ENCODE results near the gene TLR7. TPM values are rescaled to one million over a fixed set of nuclear protein-coding genes. Genes with fewer than 3 reads are reported as not detected.

The TLR7 gene
- total and polyA plus RNA-seq, 8 donors, result 0.05 to 5.1 (median 0.17) TPM

- WGBS, 2 donors, result 33 to 44% methylated on average over 8 of the region's 8 CpGs
- no peaks in the 10 kb centered on the region for H3K36me3 ChIP-seq
- TF ChIP-seq CTCF (IDR thresholded peaks at IDR 0.05), result no peak
- no peak for DNase-seq
- no peak for FAIRE-seq
- intact Hi-C loops (cut with DNase I), result no loop called here
- H3K4me1 ChIP-seq, result no peaks in the 10 kb centered on the region
- H3K27me3 ChIP-seq, result peaks cover 0 to 17% (median 2%) of the 10 kb centered on the region in 4 donors
- no peak for ATAC-seq
- no peaks in the 10 kb centered on the region for H3K9me3 ChIP-seq
- no peak overlapping the region for H3K27ac ChIP-seq
- H3K4me3 ChIP-seq, result no peak overlapping the region
Observed at GRCh38 chrX:12877386-12877785, 10.5 kb downstream of the TLR7 start.

GRCh38 chrX:12878536-12878935, 11.7 kb downstream of the TLR7 start:
- no peak for TF ChIP-seq CTCF (IDR thresholded peaks at IDR 0.05)
- Histone ChIP-seq H3K4me3 (no peak overlapping the region), H3K9me3 (no peaks in the 10 kb centered on the region), H3K4me1 (no peaks in the 10 kb centered on the region), H3K27me3 (peaks cover 0 to 22% (median 3%) of the 10 kb centered on the region in 4 donors), H3K36me3 (no peaks in the 10 kb centered on the region), H3K27ac (no peak overlapping the region)
- no peak for ATAC-seq
- 77 to 80% methylated on average over 1 of the region's 1 CpG for WGBS, 2 donors
- DNase-seq, result no peak
- intact Hi-C loops (cut with DNase I), result no loop called here
- no peak for FAIRE-seq

- 81 to 85% methylated on average over 2 of the region's 2 CpGs for WGBS, 2 donors
- H3K27me3 ChIP-seq, result peaks cover 0 to 19% (median 3%) of the 10 kb centered on the region in 4 donors
- FAIRE-seq (no peak), DNase-seq (no peak), ATAC-seq (no peak)
- no peaks in the 10 kb centered on the region for H3K36me3 ChIP-seq
- H3K4me1 ChIP-seq, result no peaks in the 10 kb centered on the region
- intact Hi-C loops (cut with DNase I), result no loop called here
- no peak overlapping the region for H3K4me3 ChIP-seq
- H3K9me3 ChIP-seq, result no peaks in the 10 kb centered on the region
- TF ChIP-seq CTCF (IDR thresholded peaks at IDR 0.05), result no peak
- H3K27ac ChIP-seq, result no peak overlapping the region
Observed at GRCh38 chrX:12881914-12882313, 15.0 kb downstream of the TLR7 start.

- TF ChIP-seq CTCF (IDR thresholded peaks at IDR 0.05), result no peak
- FAIRE-seq (no peak), ATAC-seq (no peak), DNase-seq (no peak)
- no peaks in the 10 kb centered on the region for H3K9me3 ChIP-seq
- H3K4me3 ChIP-seq, result no peak overlapping the region
- H3K4me1 ChIP-seq, result no peaks in the 10 kb centered on the region
- peaks cover 0 to 19% (median 3%) of the 10 kb centered on the region in 4 donors for H3K27me3 ChIP-seq
- intact Hi-C loops (cut with DNase I), result no loop called here
- H3K36me3 ChIP-seq, result no peaks in the 10 kb centered on the region
- H3K27ac ChIP-seq, result no peak overlapping the region
- 46 to 51% methylated on average over 5 of the region's 5 CpGs for WGBS, 2 donors
Observed at GRCh38 chrX:12885508-12885907, 18.6 kb downstream of the TLR7 start.

GRCh38 chrX:12886545-12886944, 19.7 kb downstream of the TLR7 start:
- H3K9me3 ChIP-seq, result no peaks in the 10 kb centered on the region
- peaks cover 0 to 17% (median 3%) of the 10 kb centered on the region in 4 donors for H3K27me3 ChIP-seq
- H3K4me3 ChIP-seq, result no peak overlapping the region
- no peaks in the 10 kb centered on the region for H3K4me1 ChIP-seq
- WGBS, 2 donors, result 68 to 78% methylated on average over 3 of the region's 3 CpGs
- FAIRE-seq (no peak), ATAC-seq (no peak), DNase-seq (no peak)
- no peak for TF ChIP-seq CTCF (IDR thresholded peaks at IDR 0.05)
- intact Hi-C loops (cut with DNase I), result no loop called here
- H3K36me3 ChIP-seq, result no peaks in the 10 kb centered on the region
- no peak overlapping the region for H3K27ac ChIP-seq
